Measurements from ENCODE around the gene ZNF181. TPM values are rescaled to one million over a fixed set of nuclear protein-coding genes. Genes with fewer than 3 reads are reported as not detected.

Gene ZNF181
- total and polyA plus RNA-seq, 2 of the 8 experiments (the other 6 are each of a cell fraction or from before 2014, with no cell fraction given), result 2.8 to 7.5 TPM

GRCh38 chr19:34733266-34733745 is 737 bp upstream of the ZNF181 start (continued):
- TF ChIP-seq SIN3A (conservative IDR thresholded peaks at IDR 0.05 in 1 of 2, IDR thresholded peaks at IDR 0.05 in 1 of 2; ENCODE audit: low read depth in 1 of 2, low read length in 2 of 2), result peak in 1 of 2 experiments; percentile 82; a peak in 2 of 4 replicates
- TF ChIP-seq HDAC6 (IDR thresholded peaks at IDR 0.05; ENCODE audit: low read depth, low read length), result no peak
- no peak for TF ChIP-seq RFX5 (IDR thresholded peaks at IDR 0.05; ENCODE audit: borderline replicate concordance, low read depth, low read length)
- TF ChIP-seq CHD1 (IDR thresholded peaks at IDR 0.05; ENCODE audit: low read depth, low read length), result no peak
